IPS-18c (cell line): ENCODE measurements around the gene DAAM1.

ENCODE experiments used
- H3K4me3 ChIP-seq: 2 replicates; pipeline ENCODE4 v1.7.0; 2013; ENCODE audit warnings: low read depth, mild to moderate bottlenecking, low read length, moderate library complexity; ENCODE audit not compliant: insufficient read depth
- H3K9me3 ChIP-seq: one replicate; pipeline ENCODE4 v1.6.1; 2013; ENCODE audit warnings: mild to moderate bottlenecking, low read length, moderate library complexity; ENCODE audit not compliant: control insufficient read depth, insufficient read depth

Gene DAAM1

DNA sequence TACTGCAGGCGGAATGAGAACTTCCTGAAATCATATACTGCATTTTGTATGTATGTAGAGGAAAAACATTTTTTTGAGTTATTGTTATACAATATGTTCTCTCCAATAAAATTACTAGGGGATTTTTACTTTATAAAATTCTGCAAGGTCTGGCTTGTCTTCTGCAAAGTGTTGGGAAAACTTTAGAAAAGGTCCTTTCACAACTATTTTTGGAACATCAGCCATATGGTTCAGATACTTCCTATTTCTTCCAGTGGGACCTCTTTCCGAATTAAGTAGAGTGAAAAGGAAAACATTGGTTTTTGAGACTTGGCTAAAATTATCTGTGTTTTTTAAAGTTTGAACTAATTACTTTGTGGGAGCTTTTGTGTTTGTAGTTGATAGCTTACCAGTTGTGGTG lies 52.7 kb downstream of the DAAM1 start:
- Histone ChIP-seq H3K4me3 (no peak overlapping the region), H3K9me3 (no peaks in the 10 kb centered on the region)

GRCh38 chr14:59243174-59243573 lies 54.7 kb downstream of the DAAM1 start:
- H3K4me3 ChIP-seq, result no peak overlapping the region
- no peaks in the 10 kb centered on the region for H3K9me3 ChIP-seq

DNA sequence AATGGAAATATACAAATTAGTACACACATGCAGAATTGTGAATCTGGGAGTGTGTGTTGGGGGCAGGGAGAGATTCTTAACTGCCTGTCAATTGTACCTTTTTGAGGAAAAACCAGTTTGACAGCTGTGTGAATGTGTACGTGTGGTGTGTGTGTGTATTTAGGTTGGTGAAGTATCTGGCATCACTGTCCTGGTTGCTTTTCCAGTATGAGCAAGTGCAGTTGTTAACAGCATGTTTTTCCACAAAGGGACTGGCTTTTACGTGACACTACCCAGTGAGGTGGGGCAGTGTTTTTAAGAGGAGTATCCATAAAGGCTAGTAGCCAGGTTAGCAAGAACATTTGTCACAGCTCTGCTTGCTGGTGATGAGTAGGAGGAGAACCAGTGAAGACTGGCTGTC lies 56.1 kb downstream of the DAAM1 start:
- Histone ChIP-seq H3K4me3 (no peak overlapping the region), H3K9me3 (no peaks in the 10 kb centered on the region)

- no peaks in the 10 kb centered on the region for H3K9me3 ChIP-seq
- no peak overlapping the region for H3K4me3 ChIP-seq
Measured at GRCh38 chr14:59245809-59246295, 57.4 kb downstream of the DAAM1 start.

DNA sequence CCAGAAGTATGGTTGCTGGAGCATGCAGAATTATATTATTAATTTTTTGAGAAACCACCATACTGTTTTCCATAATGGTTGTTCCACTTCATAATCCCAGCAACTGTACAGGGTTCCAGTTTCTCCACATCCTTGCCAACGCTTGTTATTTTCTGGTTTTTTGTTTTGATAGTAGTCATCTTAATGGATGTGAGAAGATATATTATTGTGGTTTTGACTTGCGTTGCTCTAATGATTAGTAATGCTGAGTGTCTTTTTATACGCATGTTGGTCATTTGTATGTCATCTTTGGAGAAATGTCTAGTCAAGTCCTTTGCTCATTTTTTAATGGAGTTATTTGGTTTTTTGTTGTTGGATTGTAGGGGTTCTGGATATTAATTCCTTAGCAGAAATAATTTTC lies 58.1 kb downstream of the DAAM1 start:
- Histone ChIP-seq H3K4me3 (no peak overlapping the region), H3K9me3 (no peaks in the 10 kb centered on the region)

DNA sequence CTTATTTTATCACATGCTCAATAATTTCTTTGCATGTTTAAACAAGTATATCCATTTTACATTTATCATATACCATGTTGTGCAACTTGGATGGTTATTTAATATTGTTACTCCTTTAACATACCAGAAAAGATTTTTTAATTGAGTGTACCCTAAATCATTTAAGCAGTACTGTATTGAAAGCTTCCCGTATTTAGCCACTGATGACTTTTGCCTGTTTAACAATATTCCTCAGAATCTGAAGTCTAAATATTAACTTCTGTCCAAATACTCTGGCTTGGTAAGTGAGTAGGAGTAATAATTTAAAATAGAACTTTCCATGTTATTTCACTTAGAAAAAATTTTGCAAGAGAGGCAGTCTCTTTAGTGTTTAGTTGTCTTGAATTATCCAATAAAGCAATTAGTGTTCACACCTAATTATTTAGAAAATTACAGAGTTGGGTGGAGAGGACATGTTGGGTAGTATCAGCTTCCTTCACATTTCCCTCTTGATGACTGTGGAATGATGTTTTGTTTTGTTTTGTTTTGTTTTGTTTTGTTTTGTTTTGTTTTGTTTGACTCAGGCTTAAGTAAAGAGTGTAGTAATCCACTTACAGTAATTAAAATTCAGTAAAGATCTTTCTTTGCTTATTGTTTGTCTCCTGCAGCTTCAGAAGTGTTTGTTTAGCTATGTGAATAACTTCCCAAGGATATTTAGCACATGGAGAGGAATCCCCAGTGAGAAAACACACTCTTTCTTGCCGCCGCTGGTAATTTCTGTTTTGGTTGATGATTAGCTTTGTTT lies 59.5 kb downstream of the DAAM1 start:
- H3K4me3 ChIP-seq, result no peak overlapping the region
- no peaks in the 10 kb centered on the region for H3K9me3 ChIP-seq

- Histone ChIP-seq H3K4me3 (no peak overlapping the region), H3K9me3 (no peaks in the 10 kb centered on the region)
Measured at GRCh38 chr14:59249029-59249428, 60.6 kb downstream of the DAAM1 start.

DNA sequence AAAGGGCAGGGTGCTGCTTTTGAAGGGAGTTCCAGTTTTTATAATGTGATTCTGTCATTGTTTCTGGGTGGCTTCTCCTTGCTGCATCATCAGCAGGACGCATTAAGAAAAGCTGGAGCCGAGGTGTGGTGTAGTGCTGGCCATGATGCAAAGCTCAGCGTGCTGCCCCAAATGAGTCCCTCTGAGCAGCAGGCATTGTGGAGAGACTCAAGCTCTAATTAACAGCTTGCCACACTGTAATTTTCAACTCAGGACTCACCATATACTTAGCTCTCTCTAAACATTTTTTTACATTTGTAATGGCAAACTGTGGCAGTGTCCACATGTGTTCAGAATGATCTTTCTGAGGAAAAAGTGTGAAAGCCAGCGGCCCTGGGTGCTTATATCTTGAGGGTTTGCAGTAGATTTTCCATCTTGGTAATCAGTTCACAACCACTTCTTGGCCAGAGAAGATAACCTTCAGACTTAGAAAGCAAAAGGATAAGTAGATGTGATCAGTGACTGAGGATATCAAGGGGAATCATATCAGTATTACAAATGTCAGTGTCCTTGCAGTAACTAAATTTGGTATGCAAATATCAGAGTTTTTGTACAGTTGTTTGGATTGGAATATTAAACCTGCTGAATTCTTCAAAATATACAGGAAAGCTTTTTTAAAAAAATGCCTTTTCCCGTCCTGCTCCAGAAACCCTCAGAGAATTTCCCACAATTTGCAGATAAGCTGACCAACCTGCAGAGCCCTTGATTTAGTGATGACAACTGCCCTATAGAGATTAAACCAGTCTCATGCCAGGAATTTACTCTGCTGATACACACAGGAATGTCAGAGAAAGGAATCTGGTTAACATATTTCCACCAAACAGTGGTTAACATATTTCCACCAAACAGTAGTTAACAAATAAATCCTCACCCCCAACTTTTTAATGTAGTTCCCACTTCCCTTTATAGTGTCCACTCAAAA lies 63.6 kb downstream of the DAAM1 start:
- H3K4me3 ChIP-seq, result no peak overlapping the region
- no peaks in the 10 kb centered on the region for H3K9me3 ChIP-seq

GRCh38 chr14:59252772-59253500 lies 64.5 kb downstream of the DAAM1 start:
- Histone ChIP-seq H3K4me3 (no peak overlapping the region), H3K9me3 (no peaks in the 10 kb centered on the region)

- H3K4me3 ChIP-seq, result no peak overlapping the region
- H3K9me3 ChIP-seq, result no peaks in the 10 kb centered on the region
Measured at GRCh38 chr14:59253527-59253926, 65.1 kb downstream of the DAAM1 start.

DNA sequence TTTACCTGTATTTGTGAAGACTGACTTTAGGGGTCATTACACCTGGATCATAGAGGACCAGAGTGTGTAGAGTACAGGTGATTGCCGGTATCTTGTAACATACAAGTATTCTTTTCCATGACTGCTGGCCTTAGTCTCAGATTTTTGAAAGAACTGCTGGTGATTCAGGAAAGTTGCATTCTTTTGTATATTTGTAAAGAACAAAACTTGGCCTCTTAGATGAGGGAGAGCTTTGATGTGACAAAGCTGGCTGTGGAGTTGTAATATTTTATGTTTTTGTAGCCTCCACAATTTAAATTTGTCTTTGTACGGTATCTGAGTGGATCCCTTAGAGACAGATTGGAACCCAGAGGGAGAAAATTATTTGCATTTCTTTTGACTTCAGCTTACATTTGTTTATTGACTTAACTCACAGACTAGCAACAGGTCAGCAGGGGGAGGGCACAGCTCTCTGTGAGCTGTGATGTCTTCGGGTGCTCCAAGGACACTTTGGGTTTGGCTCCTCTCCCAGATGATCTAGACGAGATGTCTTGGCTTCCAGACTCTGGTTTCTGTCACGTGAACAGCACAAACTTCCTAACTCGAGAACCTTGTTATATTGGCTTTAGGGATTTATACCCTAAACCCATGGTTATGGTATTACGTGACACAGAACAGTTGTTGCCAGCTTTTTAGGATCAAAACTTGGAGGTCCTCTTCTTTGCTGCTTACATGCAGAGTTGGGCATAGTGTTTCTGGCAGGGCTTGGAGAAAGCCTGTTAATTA lies 65.9 kb downstream of the DAAM1 start:
- no peaks in the 10 kb centered on the region for H3K9me3 ChIP-seq
- H3K4me3 ChIP-seq, result no peak overlapping the region

DNA sequence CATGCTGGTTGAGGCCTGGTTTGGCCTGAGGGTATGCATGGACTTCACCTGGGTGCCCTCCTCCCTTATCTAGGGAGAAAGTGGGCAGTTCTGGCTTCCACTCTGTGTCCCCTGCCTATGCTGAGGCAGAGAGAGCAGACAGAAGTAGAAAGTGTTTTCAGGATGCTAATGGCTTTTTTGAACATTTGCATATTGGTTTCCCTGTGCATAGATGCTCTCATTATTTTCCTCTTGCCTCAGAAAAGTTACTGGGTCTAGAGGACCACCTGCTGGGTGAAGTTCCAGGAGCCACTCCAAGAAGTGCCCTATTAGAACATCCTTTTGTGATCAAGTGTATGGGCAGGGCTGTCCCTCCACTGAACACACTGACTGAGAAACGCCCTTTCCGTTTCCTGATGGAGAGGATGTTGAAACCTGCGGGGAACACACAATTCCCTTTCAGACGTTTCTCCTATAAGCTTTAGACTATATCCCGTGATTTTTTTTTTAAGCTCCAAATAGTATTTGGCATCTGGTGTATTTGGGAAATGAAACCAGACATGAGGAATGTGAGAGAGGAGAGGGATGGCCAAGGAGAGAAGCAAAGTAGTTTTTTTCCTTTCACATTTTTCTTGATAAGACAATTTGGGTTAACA lies 66.6 kb downstream of the DAAM1 start:
- no peak overlapping the region; the same call in 1 of the 2 replicates for H3K4me3 ChIP-seq

GRCh38 chr14:59256331-59256730 lies 67.9 kb downstream of the DAAM1 start:
- no peaks in the 10 kb centered on the region for H3K9me3 ChIP-seq

More for the DNA sequence above, 66.6 kb downstream of the DAAM1 start:
- H3K9me3 ChIP-seq, result no peaks in the 10 kb centered on the region

DNA sequence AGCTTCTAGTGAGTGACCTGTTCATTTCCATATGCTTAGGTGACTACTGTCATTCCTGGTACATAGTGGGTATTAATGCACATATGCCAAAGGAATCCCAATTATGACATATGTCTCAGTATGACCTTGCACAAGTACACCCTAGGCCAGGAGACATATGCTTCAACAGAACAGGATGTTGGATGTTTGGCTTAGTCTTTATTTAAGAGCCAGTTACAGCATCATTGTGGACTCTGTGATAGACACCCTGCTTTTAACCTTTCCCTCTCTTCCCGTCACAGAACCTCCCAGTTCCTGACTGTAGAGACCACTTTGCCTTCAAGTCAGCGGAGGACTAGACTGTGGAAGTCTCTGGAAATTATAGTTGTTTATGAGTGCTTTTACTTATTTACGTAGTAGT lies 72.9 kb downstream of the DAAM1 start:
- H3K9me3 ChIP-seq, result no peaks in the 10 kb centered on the region

More at GRCh38 chr14:59256331-59256730, 67.9 kb downstream of the DAAM1 start:
- no peak overlapping the region for H3K4me3 ChIP-seq

GRCh38 chr14:59262717-59263454 lies 74.4 kb downstream of the DAAM1 start:
- Histone ChIP-seq H3K4me3 (no peak overlapping the region), H3K9me3 (no peaks in the 10 kb centered on the region)

More for the DNA sequence above, 72.9 kb downstream of the DAAM1 start:
- H3K4me3 ChIP-seq, result no peak overlapping the region

GRCh38 chr14:59265808-59266207 lies 77.3 kb downstream of the DAAM1 start:
- no peak overlapping the region for H3K4me3 ChIP-seq
- no peaks in the 10 kb centered on the region for H3K9me3 ChIP-seq
